CD4-positive, alpha-beta T cell treated with Interleukin-2 at 100 ng/mL for 4 hours (primary cell): ENCODE data around the gene PDE3A.
"Not testable (repeated sequence)": the region's sequence is repeated elsewhere in the genome, so short reads cannot be mapped to it uniquely, and the experiment has no call there.

Source experiments
- DNase-seq: peaks from one replicate; pipeline ENCODE4 v3.0.0-alpha.2; 2020; ENCODE audit warnings: low spot score

PDE3A gene

GRCh38 chr12:20551742-20552442 lies 183.6 kb downstream of the PDE3A start:
- not testable (repeated sequence) for DNase-seq

GRCh38 chr12:20552586-20552985 lies 184.2 kb downstream of the PDE3A start:
- DNase-seq: not testable (repeated sequence)

GRCh38 chr12:20555015-20555414 lies 186.7 kb downstream of the PDE3A start:
- no peak for DNase-seq

- no peak for DNase-seq
Observed at GRCh38 chr12:20555771-20556170, 187.4 kb downstream of the PDE3A start.

GRCh38 chr12:20557096-20557495 lies 188.8 kb downstream of the PDE3A start:
- DNase-seq: no peak

- no peak for DNase-seq
Observed at GRCh38 chr12:20560935-20561334, 192.6 kb downstream of the PDE3A start.

GRCh38 chr12:20561871-20562270 lies 193.5 kb downstream of the PDE3A start:
- DNase-seq: no peak

- DNase-seq: no peak
Observed at GRCh38 chr12:20567413-20567812, 199.1 kb downstream of the PDE3A start.

- no peak for DNase-seq
Observed at GRCh38 chr12:20572451-20572850, 204.1 kb downstream of the PDE3A start.

GRCh38 chr12:20576528-20576927 lies 208.2 kb downstream of the PDE3A start:
- no peak for DNase-seq

- no peak for DNase-seq
Observed at GRCh38 chr12:20577054-20577453, 208.7 kb downstream of the PDE3A start.

- no peak for DNase-seq
Observed at GRCh38 chr12:20578142-20578541, 209.8 kb downstream of the PDE3A start.

- DNase-seq: no peak
Observed at GRCh38 chr12:20585055-20585625, 216.8 kb downstream of the PDE3A start.

GRCh38 chr12:20585913-20586312 lies 217.6 kb downstream of the PDE3A start:
- DNase-seq: no peak

- DNase-seq: no peak
Observed at GRCh38 chr12:20588042-20588441, 219.7 kb downstream of the PDE3A start.

- no peak for DNase-seq
Observed at GRCh38 chr12:20590570-20590969, 222.2 kb downstream of the PDE3A start.

GRCh38 chr12:20592556-20592955 lies 224.2 kb downstream of the PDE3A start:
- no peak for DNase-seq

- DNase-seq: no peak
Observed at GRCh38 chr12:20593611-20594010, 225.3 kb downstream of the PDE3A start.

- no peak for DNase-seq
Observed at GRCh38 chr12:20596061-20596460, 227.7 kb downstream of the PDE3A start.

- no peak for DNase-seq
Observed at GRCh38 chr12:20599757-20600156, 231.4 kb downstream of the PDE3A start.

GRCh38 chr12:20601668-20602280 lies 233.4 kb downstream of the PDE3A start:
- no peak for DNase-seq

GRCh38 chr12:20602641-20603391 lies 234.5 kb downstream of the PDE3A start:
- no peak for DNase-seq
